Measurements from ENCODE around the gene ASAH2. TPM values are rescaled to one million over a fixed set of nuclear protein-coding genes. Genes with fewer than 3 reads are reported as not detected.

Gene ASAH2
- total and polyA plus RNA-seq, 2 experiments from 2014 or later = 3.8 to 7.9 TPM

DNA sequence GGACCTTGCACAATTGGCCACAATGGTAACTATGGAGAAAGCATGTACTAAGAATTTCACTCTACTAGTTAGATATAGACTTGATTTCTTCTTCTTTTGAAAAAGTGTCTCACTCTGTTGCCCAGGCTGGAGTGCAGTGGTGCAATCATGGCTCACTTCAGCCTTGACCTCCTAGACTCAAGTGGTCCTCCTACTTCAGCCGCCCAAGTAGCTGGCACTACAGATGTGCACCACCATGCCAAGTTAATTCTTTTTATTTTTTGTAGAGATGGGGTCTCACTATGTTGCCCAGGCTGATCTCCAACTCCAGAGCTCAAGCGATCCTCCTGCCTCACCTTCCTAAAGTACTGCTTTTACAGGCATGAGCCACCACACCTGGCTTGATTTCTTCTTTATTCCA is 29.1 kb downstream of the ASAH2 start:
- Histone ChIP-seq H2AFZ (no peak overlapping the region), H3K9me3 (ENCODE audit: low read depth) (no peaks in the 10 kb centered on the region), H3K27ac (no peak overlapping the region), H3K4me2 (no peak overlapping the region), H3K36me3 (replicated peaks; ENCODE audit: insufficient read depth, low read depth) (no peaks in the 10 kb centered on the region), H3K4me1 (ENCODE audit: insufficient read depth) (no peaks in the 10 kb centered on the region), H4K20me1 (ENCODE audit: insufficient read depth, poor library complexity, severe bottlenecking) (no peaks in the 10 kb centered on the region), H3K4me3 (no peak overlapping the region), H3K9me2 (replicated peaks; ENCODE audit: insufficient read depth) (no peaks in the 10 kb centered on the region), H3K27me3 (no peaks in the 10 kb centered on the region), H3K79me2 (no peaks in the 10 kb centered on the region)
- 88% methylated on average over 2 of the region's 2 CpGs for WGBS (ENCODE audit: low lambda C conversion rate, missing lambda C conversion rate)
- no peak for DNase-seq (ENCODE audit: low spot score)
- no peak for TF ChIP-seq CTCF (IDR thresholded peaks at IDR 0.05; ENCODE audit: poor library complexity)
- TF ChIP-seq EZH2 (IDR thresholded peaks at IDR 0.05; ENCODE audit: borderline replicate concordance) = no peak
- TF ChIP-seq EZH2phosphoT487 (IDR thresholded peaks at IDR 0.05; ENCODE audit: low read depth, severe bottlenecking, unreplicated experiment) = no peak

DNA sequence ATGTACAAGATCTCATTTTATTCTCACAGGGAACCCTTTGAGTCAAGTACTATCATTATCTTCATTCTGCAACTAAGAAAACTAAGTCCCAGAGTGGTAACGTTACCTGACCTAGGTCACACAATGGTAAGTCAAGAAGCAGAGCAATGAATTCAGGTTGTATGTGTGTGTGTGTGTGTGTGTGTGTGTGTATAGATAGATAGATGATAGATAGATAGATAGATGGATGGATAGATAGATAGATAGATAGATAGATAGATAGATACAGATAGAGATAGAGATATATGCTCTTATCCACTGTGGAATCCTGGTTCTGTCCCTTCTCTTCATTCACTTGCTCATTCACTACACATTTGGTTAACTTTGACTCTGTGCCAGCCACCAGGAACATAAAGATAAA is 29.8 kb downstream of the ASAH2 start:
- DNase-seq (ENCODE audit: low spot score) = no peak
- no peaks in the 10 kb centered on the region for H3K4me1 ChIP-seq (ENCODE audit: insufficient read depth)
- H2AFZ ChIP-seq = no peak overlapping the region
- no peak overlapping the region for H3K4me3 ChIP-seq
- no peaks in the 10 kb centered on the region for H3K9me3 ChIP-seq (ENCODE audit: low read depth)
- no peak overlapping the region for H3K4me2 ChIP-seq
- no peaks in the 10 kb centered on the region for H3K36me3 ChIP-seq (replicated peaks; ENCODE audit: insufficient read depth, low read depth)
- no peaks in the 10 kb centered on the region for H3K9me2 ChIP-seq (replicated peaks; ENCODE audit: insufficient read depth)
- no peaks in the 10 kb centered on the region for H4K20me1 ChIP-seq (ENCODE audit: insufficient read depth, poor library complexity, severe bottlenecking)
- H3K27ac ChIP-seq = no peak overlapping the region
- H3K27me3 ChIP-seq = no peaks in the 10 kb centered on the region
- TF ChIP-seq EZH2 (IDR thresholded peaks at IDR 0.05; ENCODE audit: borderline replicate concordance) (no peak), CTCF (IDR thresholded peaks at IDR 0.05; ENCODE audit: poor library complexity) (no peak), EZH2phosphoT487 (IDR thresholded peaks at IDR 0.05; ENCODE audit: low read depth, severe bottlenecking, unreplicated experiment) (no peak)
- 79% methylated on average over 1 of the region's 1 CpG for WGBS (ENCODE audit: low lambda C conversion rate, missing lambda C conversion rate)
- no peaks in the 10 kb centered on the region for H3K79me2 ChIP-seq

DNA sequence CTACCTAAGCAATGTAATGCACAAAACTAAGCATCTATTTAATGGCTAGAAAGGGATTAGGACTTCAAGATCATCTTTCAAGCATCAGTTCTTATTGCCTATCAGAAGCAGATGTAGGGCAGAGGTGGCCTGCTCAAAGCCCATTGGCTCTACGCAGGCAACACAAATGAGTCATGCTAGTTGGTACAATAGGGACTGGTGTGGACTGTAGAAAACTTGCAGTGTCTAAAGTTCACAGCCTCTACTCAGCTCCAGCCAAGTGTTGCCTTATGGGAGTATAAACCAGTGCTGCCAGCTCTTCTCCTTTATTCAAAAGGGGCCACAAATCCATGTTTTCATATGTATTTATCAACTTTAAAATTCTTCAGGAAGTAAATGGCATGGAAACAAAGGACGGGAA is 31.7 kb downstream of the ASAH2 start:
- Histone ChIP-seq H3K9me3 (ENCODE audit: low read depth) (no peaks in the 10 kb centered on the region), H3K9me2 (replicated peaks; ENCODE audit: insufficient read depth) (no peaks in the 10 kb centered on the region), H2AFZ (no peak overlapping the region)

More for the DNA sequence above, 31.7 kb downstream of the ASAH2 start:
- no peak overlapping the region for H3K4me2 ChIP-seq
- H3K4me3 ChIP-seq = no peak overlapping the region
- no peaks in the 10 kb centered on the region for H4K20me1 ChIP-seq (ENCODE audit: insufficient read depth, poor library complexity, severe bottlenecking)
- TF ChIP-seq EZH2 (IDR thresholded peaks at IDR 0.05; ENCODE audit: borderline replicate concordance) = no peak
- TF ChIP-seq CTCF (IDR thresholded peaks at IDR 0.05; ENCODE audit: poor library complexity) = no peak
- TF ChIP-seq EZH2phosphoT487 (IDR thresholded peaks at IDR 0.05; ENCODE audit: low read depth, severe bottlenecking, unreplicated experiment) = no peak
- no peak for DNase-seq (ENCODE audit: low spot score)
- WGBS (ENCODE audit: low lambda C conversion rate, missing lambda C conversion rate) = 93% methylated on average over 2 of the region's 2 CpGs
- no peaks in the 10 kb centered on the region for H3K79me2 ChIP-seq
- no peaks in the 10 kb centered on the region for H3K27me3 ChIP-seq
- no peaks in the 10 kb centered on the region for H3K4me1 ChIP-seq (ENCODE audit: insufficient read depth)
- H3K27ac ChIP-seq = no peak overlapping the region
- no peaks in the 10 kb centered on the region for H3K36me3 ChIP-seq (replicated peaks; ENCODE audit: insufficient read depth, low read depth)

Data from hepatocyte (in vitro differentiated cells).